ENCODE data around the gene CLCN7. TPM values are rescaled to one million over a fixed set of nuclear protein-coding genes. Genes with fewer than 3 reads are reported as not detected.

The CLCN7 gene
- polyA plus RNA-seq, 1 of the 3 experiments (the other 2 are of a cell fraction): 44.3 TPM

- no peaks in the 10 kb centered on the region for H4K20me1 ChIP-seq (ENCODE audit: insufficient read depth)
- H3K9me3 ChIP-seq: no peaks in the 10 kb centered on the region
- ChIA-PET CTCF (interaction anchor here (1.3 to 1.5 kb wide), 4 partner anchors 8 to 98 kb away, joined by 3 to 4 read pairs (median 4); no protein-coding TSS in a partner anchor), POLR2A (interaction anchor here (0.6 to 2.3 kb wide), 2 partner anchors 9 to 239 kb away, joined by 4 to 6 read pairs; partner anchors contain the start of gene UQCC4)
- no peaks in the 10 kb centered on the region for H3K9me2 ChIP-seq
- H3K4me1 ChIP-seq (ENCODE audit: control insufficient read depth in 1 of 2, insufficient read depth in 2 of 2, low read depth in 1 of 2, low read length in 1 of 2): peaks cover 0 to 13% of the 10 kb centered on the region in 2 experiments; a peak in 1 of 4 replicates
- H3K27ac ChIP-seq (ENCODE audit: low read depth in 2 of 2, low read length in 1 of 2): no peak overlapping the region
- no peaks in the 10 kb centered on the region for H3K36me3 ChIP-seq (replicated peaks in 1 of 2; ENCODE audit: control insufficient read depth in 1 of 2, insufficient read depth in 2 of 2, low read length in 1 of 2)
- WGBS (ENCODE audit: low lambda C conversion rate): 87% methylated on average over 10 of the region's 13 CpGs
- no peak for DNase-seq
- H3K79me2 ChIP-seq (ENCODE audit: insufficient read depth): no peaks in the 10 kb centered on the region
- no peak overlapping the region for H2AFZ ChIP-seq (ENCODE audit: low read depth)
- H3K27me3 ChIP-seq (ENCODE audit: insufficient read depth): no peaks in the 10 kb centered on the region
- H3F3A ChIP-seq (replicated peaks; ENCODE audit: insufficient read depth): no peaks in the 10 kb centered on the region
- no peak overlapping the region for H3K9ac ChIP-seq
- TF ChIP-seq FOXJ3 (CRISPR knock-in tag; IDR thresholded peaks at IDR 0.05) (no peak), GATA2 (CRISPR knock-in tag; IDR thresholded peaks at IDR 0.05) (no peak), SMC3 (IDR thresholded peaks at IDR 0.05; ENCODE audit: low read depth, low read length) (no peak), EZH2phosphoT487 (IDR thresholded peaks at IDR 0.05; ENCODE audit: borderline replicate concordance, low read depth) (no peak), MXI1 (IDR thresholded peaks at IDR 0.05; ENCODE audit: low read depth, low read length) (no peak), POLR2AphosphoS5 (IDR thresholded peaks at IDR 0.05; ENCODE audit: low read depth, low read length) (no peak), ELF1 (IDR thresholded peaks at IDR 0.05) (no peak), FOXM1 (IDR thresholded peaks at IDR 0.05; ENCODE audit: low read depth) (no peak), USF2 (IDR thresholded peaks at IDR 0.05; ENCODE audit: borderline replicate concordance, low read depth, low read length) (no peak), RCOR1 (IDR thresholded peaks at IDR 0.05; ENCODE audit: low read length) (no peak)
- TF ChIP-seq, protein P1, sequence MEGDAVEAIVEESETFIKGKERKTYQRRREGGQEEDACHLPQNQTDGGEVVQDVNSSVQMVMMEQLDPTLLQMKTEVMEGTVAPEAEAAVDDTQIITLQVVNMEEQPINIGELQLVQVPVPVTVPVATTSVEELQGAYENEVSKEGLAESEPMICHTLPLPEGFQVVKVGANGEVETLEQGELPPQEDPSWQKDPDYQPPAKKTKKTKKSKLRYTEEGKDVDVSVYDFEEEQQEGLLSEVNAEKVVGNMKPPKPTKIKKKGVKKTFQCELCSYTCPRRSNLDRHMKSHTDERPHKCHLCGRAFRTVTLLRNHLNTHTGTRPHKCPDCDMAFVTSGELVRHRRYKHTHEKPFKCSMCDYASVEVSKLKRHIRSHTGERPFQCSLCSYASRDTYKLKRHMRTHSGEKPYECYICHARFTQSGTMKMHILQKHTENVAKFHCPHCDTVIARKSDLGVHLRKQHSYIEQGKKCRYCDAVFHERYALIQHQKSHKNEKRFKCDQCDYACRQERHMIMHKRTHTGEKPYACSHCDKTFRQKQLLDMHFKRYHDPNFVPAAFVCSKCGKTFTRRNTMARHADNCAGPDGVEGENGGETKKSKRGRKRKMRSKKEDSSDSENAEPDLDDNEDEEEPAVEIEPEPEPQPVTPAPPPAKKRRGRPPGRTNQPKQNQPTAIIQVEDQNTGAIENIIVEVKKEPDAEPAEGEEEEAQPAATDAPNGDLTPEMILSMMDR (IDR thresholded peaks at IDR 0.05): no peak
- no peak overlapping the region for H3K4me2 ChIP-seq
- no peak overlapping the region for H3K4me3 ChIP-seq (ENCODE audit: low read depth in 2 of 2, low read length in 1 of 2)
These were observed 45.2 kb downstream of the CLCN7 start for GRCh38 chr16:1429631-1430030.

DNA sequence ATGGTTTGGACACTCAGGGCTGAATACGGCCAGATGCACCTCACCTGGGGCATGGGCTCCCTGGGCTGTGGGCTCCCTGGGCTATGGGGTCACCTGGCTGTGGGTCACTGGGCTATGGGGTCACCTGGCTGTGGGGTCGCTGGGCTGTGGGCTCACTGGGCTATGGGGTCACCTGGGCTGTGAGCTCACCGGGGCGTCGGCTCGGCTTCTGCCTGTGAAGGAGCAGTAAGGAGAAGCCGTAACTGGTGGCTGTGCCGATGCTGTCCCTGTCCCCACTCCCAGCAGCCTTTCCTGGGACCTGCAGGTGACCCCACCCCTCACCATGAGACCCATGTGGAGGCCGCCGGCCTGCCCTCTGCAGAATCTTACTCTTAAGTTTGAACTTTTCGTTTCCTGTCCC lies 45.8 kb downstream of the CLCN7 start:
- H3F3A ChIP-seq (replicated peaks; ENCODE audit: insufficient read depth): no peaks in the 10 kb centered on the region
- DNase-seq: no peak
- H3K4me2 ChIP-seq: no peak overlapping the region
- ChIA-PET POLR2A (interaction anchor here (0.6 kb wide), 1 partner anchor 240 kb away, joined by 4 read pairs; no protein-coding TSS in a partner anchor), CTCF (interaction anchor here (1.4 to 1.5 kb wide), 3 partner anchors 12 to 98 kb away, joined by 3 to 4 read pairs (median 3); no protein-coding TSS in a partner anchor)
- H4K20me1 ChIP-seq (ENCODE audit: insufficient read depth): no peaks in the 10 kb centered on the region
- 73% methylated on average over 10 of the region's 11 CpGs for WGBS (ENCODE audit: low lambda C conversion rate)
- H2AFZ ChIP-seq (ENCODE audit: low read depth): no peak overlapping the region
- H3K27me3 ChIP-seq (ENCODE audit: insufficient read depth): no peaks in the 10 kb centered on the region
- no peak overlapping the region for H3K27ac ChIP-seq (ENCODE audit: low read depth in 2 of 2, low read length in 1 of 2)
- no peaks in the 10 kb centered on the region for H3K9me2 ChIP-seq
- no peaks in the 10 kb centered on the region for H3K36me3 ChIP-seq (replicated peaks in 1 of 2; ENCODE audit: control insufficient read depth in 1 of 2, insufficient read depth in 2 of 2, low read length in 1 of 2)
- H3K4me1 ChIP-seq (ENCODE audit: control insufficient read depth in 1 of 2, insufficient read depth in 2 of 2, low read depth in 1 of 2, low read length in 1 of 2): peaks cover 0 to 13% of the 10 kb centered on the region in 2 experiments; a peak in 1 of 4 replicates
- no peaks in the 10 kb centered on the region for H3K79me2 ChIP-seq (ENCODE audit: insufficient read depth)
- H3K4me3 ChIP-seq (ENCODE audit: low read depth in 2 of 2, low read length in 1 of 2): no peak overlapping the region
- no peaks in the 10 kb centered on the region for H3K9me3 ChIP-seq
- no peak overlapping the region for H3K9ac ChIP-seq
- TF ChIP-seq, protein P2, sequence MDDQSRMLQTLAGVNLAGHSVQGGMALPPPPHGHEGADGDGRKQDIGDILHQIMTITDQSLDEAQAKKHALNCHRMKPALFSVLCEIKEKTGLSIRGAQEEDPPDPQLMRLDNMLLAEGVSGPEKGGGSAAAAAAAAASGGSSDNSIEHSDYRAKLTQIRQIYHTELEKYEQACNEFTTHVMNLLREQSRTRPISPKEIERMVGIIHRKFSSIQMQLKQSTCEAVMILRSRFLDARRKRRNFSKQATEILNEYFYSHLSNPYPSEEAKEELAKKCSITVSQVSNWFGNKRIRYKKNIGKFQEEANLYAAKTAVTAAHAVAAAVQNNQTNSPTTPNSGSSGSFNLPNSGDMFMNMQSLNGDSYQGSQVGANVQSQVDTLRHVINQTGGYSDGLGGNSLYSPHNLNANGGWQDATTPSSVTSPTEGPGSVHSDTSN (IDR thresholded peaks at IDR 0.05): no peak
- TF ChIP-seq MXI1 (IDR thresholded peaks at IDR 0.05; ENCODE audit: low read depth, low read length) (no peak), USF2 (IDR thresholded peaks at IDR 0.05; ENCODE audit: borderline replicate concordance, low read depth, low read length) (no peak), TCF12 (IDR thresholded peaks at IDR 0.05) (no peak), RAD21 (IDR thresholded peaks at IDR 0.05; ENCODE audit: low read length) (no peak), SMC3 (IDR thresholded peaks at IDR 0.05; ENCODE audit: low read depth, low read length) (no peak), MEF2A (IDR thresholded peaks at IDR 0.05; ENCODE audit: borderline replicate concordance, low read depth) (no peak), SIN3A (IDR thresholded peaks at IDR 0.05; ENCODE audit: borderline replicate concordance, low read depth, low read length) (no peak), YY1 (IDR thresholded peaks at IDR 0.05; ENCODE audit: low read depth) (no peak), TEAD4 (IDR thresholded peaks at IDR 0.05; ENCODE audit: borderline replicate concordance, insufficient read depth) (no peak), RFX5 (IDR thresholded peaks at IDR 0.05; ENCODE audit: low read length) (no peak), GABPA (IDR thresholded peaks at IDR 0.05; ENCODE audit: low read depth) (no peak)
- TF ChIP-seq, protein P3, sequence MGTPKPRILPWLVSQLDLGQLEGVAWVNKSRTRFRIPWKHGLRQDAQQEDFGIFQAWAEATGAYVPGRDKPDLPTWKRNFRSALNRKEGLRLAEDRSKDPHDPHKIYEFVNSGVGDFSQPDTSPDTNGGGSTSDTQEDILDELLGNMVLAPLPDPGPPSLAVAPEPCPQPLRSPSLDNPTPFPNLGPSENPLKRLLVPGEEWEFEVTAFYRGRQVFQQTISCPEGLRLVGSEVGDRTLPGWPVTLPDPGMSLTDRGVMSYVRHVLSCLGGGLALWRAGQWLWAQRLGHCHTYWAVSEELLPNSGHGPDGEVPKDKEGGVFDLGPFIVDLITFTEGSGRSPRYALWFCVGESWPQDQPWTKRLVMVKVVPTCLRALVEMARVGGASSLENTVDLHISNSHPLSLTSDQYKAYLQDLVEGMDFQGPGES (IDR thresholded peaks at IDR 0.05; ENCODE audit: low read depth, low read length): no peak

Data from SK-N-SH (cell line).